SK-N-SH treated with all-trans-retinoic acid at 6 μM for 48 hours (cell line): ENCODE measurements around the gene MAGI3.

ENCODE experiments used
- ATAC-seq: fragments of 200-7000 bp; cut with Tn5 transposase; 3 replicates; pipeline ENCODE4 v1.9.1; 2020; ENCODE audit warnings: mild to moderate bottlenecking, moderate library complexity
- ARNTL ChIP-seq: fragments of 450-650 bp; formaldehyde crosslinking; IDR thresholded peaks from 2 replicates; pipeline ENCODE4 v1.5.0; 2020; ENCODE audit warnings: low read depth, mild to moderate bottlenecking, moderate library complexity, borderline replicate concordance
- BACH2 ChIP-seq: fragments of 250-450 bp; sonication (Bioruptor Pico); IDR thresholded peaks from 2 replicates; pipeline ENCODE4 v1.9.0; 2021; ENCODE audit warnings: mild to moderate bottlenecking, borderline replicate concordance
- CREB5 ChIP-seq: fragments of 250-450 bp; sonication (Bioruptor Pico); IDR thresholded peaks from 2 replicates; pipeline ENCODE4 v1.5.1; 2020; ENCODE audit warnings: low read depth, mild to moderate bottlenecking, moderate library complexity
- CSDC2 ChIP-seq: fragments of 250-450 bp; sonication (Bioruptor Pico); IDR thresholded peaks from 2 replicates; pipeline ENCODE4 v1.5.0; 2020; ENCODE audit warnings: mild to moderate bottlenecking, moderate library complexity
- CSRNP3 ChIP-seq: fragments of 250-450 bp; sonication (Bioruptor Pico); IDR thresholded peaks from 2 replicates; pipeline ENCODE4 v1.5.1; 2021; ENCODE audit warnings: mild to moderate bottlenecking, moderate library complexity
- ESRRG ChIP-seq: fragments of 250-450 bp; sonication (Bioruptor Pico); IDR thresholded peaks from 2 replicates; pipeline ENCODE4 v1.6.1; 2021; ENCODE audit warnings: mild to moderate bottlenecking
- GLIS3 ChIP-seq: fragments of 250-450 bp; sonication (Bioruptor Pico); IDR thresholded peaks from 2 replicates; pipeline ENCODE4 v1.5.0; 2020; ENCODE audit warnings: mild to moderate bottlenecking, moderate library complexity
- ISL1 ChIP-seq: fragments of 250-450 bp; sonication (Bioruptor Pico); IDR thresholded peaks from 2 replicates; pipeline ENCODE4 v2.1.2; 2022; ENCODE audit warnings: mild to moderate bottlenecking, moderate library complexity
- OSR1 ChIP-seq: fragments of 250-450 bp; sonication (Bioruptor Pico); IDR thresholded peaks from 2 replicates; pipeline ENCODE4 v1.8.0; 2022; ENCODE audit warnings: moderate library complexity, mild to moderate bottlenecking, inconsistent platforms
- PATZ1 ChIP-seq: fragments of 250-450 bp; sonication (Bioruptor Pico); IDR thresholded peaks from 2 replicates; pipeline ENCODE4 v1.8.0; 2020; ENCODE audit warnings: mild to moderate bottlenecking, moderate library complexity, borderline replicate concordance
- POU6F1 ChIP-seq: fragments of 250-450 bp; sonication (Bioruptor Pico); IDR thresholded peaks from 2 replicates; pipeline ENCODE4 v1.8.0; 2021; ENCODE audit warnings: low read depth, mild to moderate bottlenecking, moderate library complexity, borderline replicate concordance
- RARB ChIP-seq: fragments of 250-450 bp; sonication (Bioruptor Pico); IDR thresholded peaks from 2 replicates; pipeline ENCODE4 v1.8.0; 2021; ENCODE audit warnings: mild to moderate bottlenecking, moderate library complexity
- SNAI2 ChIP-seq: fragments of 250-450 bp; sonication (Bioruptor Pico); IDR thresholded peaks from 2 replicates; pipeline ENCODE4 v1.5.0; 2020; ENCODE audit warnings: mild to moderate bottlenecking, moderate library complexity
- TCF4 ChIP-seq: fragments of 250-450 bp; sonication (Bioruptor Pico); IDR thresholded peaks from 2 replicates; pipeline ENCODE4 v1.8.0; 2021; ENCODE audit warnings: mild to moderate bottlenecking, moderate library complexity, borderline replicate concordance
- TOX ChIP-seq: fragments of 250-450 bp; sonication (Bioruptor Pico); IDR thresholded peaks from 2 replicates; pipeline ENCODE4 v1.8.0; 2021; ENCODE audit warnings: mild to moderate bottlenecking, moderate library complexity, borderline replicate concordance
- TSHZ2 ChIP-seq: fragments of 250-450 bp; sonication (Bioruptor Pico); IDR thresholded peaks from 2 replicates; pipeline ENCODE4 v1.5.0; 2020; ENCODE audit warnings: mild to moderate bottlenecking, moderate library complexity
- ZC3H10 ChIP-seq: fragments of 250-450 bp; sonication (Bioruptor Pico); IDR thresholded peaks from 2 replicates; pipeline ENCODE4 v1.5.1; 2021; ENCODE audit warnings: mild to moderate bottlenecking, moderate library complexity
- ZFP3 ChIP-seq: fragments of 250-450 bp; sonication (Bioruptor Pico); IDR thresholded peaks from 2 replicates; pipeline ENCODE4 v1.5.0; 2020; ENCODE audit warnings: mild to moderate bottlenecking, moderate library complexity
- ZFP30 ChIP-seq: fragments of 450-650 bp; formaldehyde crosslinking; IDR thresholded peaks from 2 replicates; pipeline ENCODE4 v1.5.0; 2022; ENCODE audit warnings: mild to moderate bottlenecking, moderate library complexity
- ZNF565 ChIP-seq: fragments of 450-650 bp; formaldehyde crosslinking; conservative IDR thresholded peaks from 2 replicates; pipeline ENCODE4 v1.5.0; 2020; ENCODE audit warnings: low read depth, mild to moderate bottlenecking, moderate library complexity
- ZNF70 ChIP-seq: fragments of 450-650 bp; formaldehyde crosslinking; IDR thresholded peaks from 2 replicates; pipeline ENCODE4 v1.5.0; 2020; ENCODE audit warnings: mild to moderate bottlenecking, moderate library complexity
- ZNF8 ChIP-seq: fragments of 450-650 bp; formaldehyde crosslinking; IDR thresholded peaks from 2 replicates; pipeline ENCODE4 v1.5.0; 2020; ENCODE audit warnings: mild to moderate bottlenecking, moderate library complexity

The MAGI3 gene

GRCh38 chr1:113557187-113557586 lies 166.9 kb downstream of the MAGI3 start:
- ATAC-seq: no peak
- TF ChIP-seq CREB5 (CRISPR knock-in tag) (no peak), TSHZ2 (CRISPR knock-in tag) (no peak), CSRNP3 (no peak), GLIS3 (CRISPR knock-in tag) (no peak), OSR1 (no peak), ISL1 (no peak), ZNF8 (CRISPR knock-in tag) (no peak), ARNTL (no peak), BACH2 (no peak), ZFP30 (CRISPR knock-in tag) (no peak), TOX (no peak), PATZ1 (CRISPR knock-in tag) (no peak), TCF4 (CRISPR knock-in tag) (no peak)

- ATAC-seq: no peak
- TF ChIP-seq GLIS3 (CRISPR knock-in tag) (no peak), RARB (CRISPR knock-in tag) (no peak), POU6F1 (CRISPR knock-in tag) (no peak), ZNF8 (CRISPR knock-in tag) (no peak), BACH2 (no peak), ZFP30 (CRISPR knock-in tag) (no peak), ISL1 (no peak), ZC3H10 (CRISPR knock-in tag) (no peak), SNAI2 (CRISPR knock-in tag) (no peak), ESRRG (no peak), ZFP3 (no peak), ZNF565 (CRISPR knock-in tag) (no peak), CREB5 (CRISPR knock-in tag) (no peak), ZNF70 (CRISPR knock-in tag) (no peak), CSDC2 (CRISPR knock-in tag) (no peak), TOX (no peak), CSRNP3 (no peak), TCF4 (CRISPR knock-in tag) (no peak)
These were observed 175.3 kb downstream of the MAGI3 start for GRCh38 chr1:113565621-113566020.
